Kidney (tissue), 14 donors: Measurements from ENCODE around the gene KIF26B. TPM values are rescaled to one million over a fixed set of nuclear protein-coding genes. Genes with fewer than 3 reads are reported as not detected.

Experiments used
- DNase-seq, 5 donors: peaks; one replicate each; pipeline ENCODE4 v3.0.0-alpha.2; 2013 to 2020
- FAIRE-seq: peaks from 2 replicates; lab custom pipeline; 2012; peaks lifted over from hg19 to GRCh38; lab: Jason Lieb, UNC
- H3K27ac ChIP-seq, 2 donors: one replicate each; pipeline ENCODE4 v1.7.0; 2013; ENCODE audit warnings: low read depth in 2 of 2, low read length in 2 of 2, inconsistent platforms in 1 of 2
- H3K27me3 ChIP-seq: one replicate; pipeline ENCODE4 v1.7.1; 2013; ENCODE audit warnings: low read length, inconsistent platforms; ENCODE audit not compliant: control insufficient read depth, insufficient read depth
- H3K36me3 ChIP-seq, 3 donors: one replicate each; pipeline versions ENCODE4 v1.7.0 to v1.7.1; 2013; ENCODE audit warnings: low read length in 3 of 3, control low read depth in 1 of 3, inconsistent platforms in 1 of 3; ENCODE audit not compliant: insufficient read depth in 3 of 3, control insufficient read depth in 2 of 3
- H3K4me1 ChIP-seq, 3 donors: one replicate each; pipeline versions ENCODE4 v1.7.0 to v1.7.1; 2013; ENCODE audit warnings: low read length in 3 of 3, inconsistent platforms in 1 of 3, low read depth in 1 of 3; ENCODE audit not compliant: control insufficient read depth in 2 of 3, insufficient read depth in 2 of 3
- H3K4me3 ChIP-seq, 3 donors: one replicate each; pipeline versions ENCODE4 v1.7.0 to v1.8.1; 2013; ENCODE audit warnings: low read length in 3 of 3, control low read depth in 1 of 3, inconsistent platforms in 1 of 3
- H3K9ac ChIP-seq, 3 donors: one replicate each; pipeline versions ENCODE4 v1.7.0 to v1.7.1; 2013; ENCODE audit warnings: low read length in 3 of 3, control low read depth in 1 of 3, inconsistent platforms in 1 of 3
- H3K9me3 ChIP-seq, 3 donors: one replicate each; pipeline versions ENCODE4 v1.7.0 to v1.7.1; 2013; ENCODE audit warnings: low read length in 3 of 3, control low read depth in 1 of 3, inconsistent platforms in 1 of 3; ENCODE audit not compliant: control insufficient read depth in 2 of 3, insufficient read depth in 1 of 3
- CTCF ChIP-seq: IDR thresholded peaks from 3 replicates; pipeline ENCODE4 v1.5.1; 2012; ENCODE audit warnings: mild to moderate bottlenecking, moderate library complexity, borderline replicate concordance; ENCODE audit not compliant: insufficient read depth; ENCODE audit errors: extremely low read depth
- intact Hi-C: fragments of 100-400 bp; cut with DNase I; formaldehyde crosslinking; loops from one replicate; pipeline ENCODE4 v1.11.1; 2022
- polyA plus RNA-seq: library from polyadenylated mRNA; stranded (reverse); fragments of 350-450 nt; fragmentation: Illumina TruSeq; extraction: RNeasy Lipid Tissue Mini Kit (QIAGEN cat#74804); gene quantifications from one replicate; pipeline ENCODE4 v1.2.3, GENCODE V29; 2014; ENCODE audit warnings: low read depth, low replicate concordance; ENCODE audit not compliant: insufficient read depth
- total RNA-seq: library from RNA; stranded (reverse); fragmentation: NEBNext Ultra II Directional; extraction: Animal tissue kit (Norgen Biotek cat#: 25700); gene quantifications from one replicate; pipeline ENCODE4 v1.2.1, GENCODE V29; 2021
- donor health status: control.
- donor health status: control.
- donor health status: control.
- donor health status: control.
- donor health status: control.
- donor health status: DM: yes; HTN: yes; CAD: no.
- donor health status: Normal renal cell carcinoma (clear cell type).

KIF26B gene
- total and polyA plus RNA-seq, 2 donors from 2014 or later = 0.52 to 10.7 TPM

- intact Hi-C loops = no loop called here
- no peak for FAIRE-seq
- DNase-seq = no peak
Observed at GRCh38 chr1:245475961-245476516, 321.3 kb downstream of the KIF26B start.

GRCh38 chr1:245477941-245478340 is 323.2 kb downstream of the KIF26B start:
- FAIRE-seq = no peak
- H3K9ac ChIP-seq = no peak overlapping the region
- no peak for DNase-seq
- no peak overlapping the region for H3K4me3 ChIP-seq
- no peaks in the 10 kb centered on the region for H3K27me3 ChIP-seq
- H3K27ac ChIP-seq = no peak overlapping the region
- H3K4me1 ChIP-seq = no peaks in the 10 kb centered on the region
- H3K36me3 ChIP-seq = no peaks in the 10 kb centered on the region
- no peak for TF ChIP-seq CTCF
- H3K9me3 ChIP-seq = no peaks in the 10 kb centered on the region
- intact Hi-C loops = no loop called here

More at GRCh38 chr1:245475961-245476516, 321.3 kb downstream of the KIF26B start:
- no peaks in the 10 kb centered on the region for H3K9me3 ChIP-seq
- no peaks in the 10 kb centered on the region for H3K36me3 ChIP-seq
- H3K4me3 ChIP-seq = no peak overlapping the region
- no peak for TF ChIP-seq CTCF
- H3K27me3 ChIP-seq = no peaks in the 10 kb centered on the region
- H3K27ac ChIP-seq = no peak overlapping the region
- no peaks in the 10 kb centered on the region for H3K4me1 ChIP-seq
- no peak overlapping the region for H3K9ac ChIP-seq

GRCh38 chr1:245480393-245481120 is 325.8 kb downstream of the KIF26B start:
- FAIRE-seq (no peak), DNase-seq (no peak)
- no peaks in the 10 kb centered on the region for H3K27me3 ChIP-seq
- H3K9me3 ChIP-seq = no peaks in the 10 kb centered on the region
- no peaks in the 10 kb centered on the region for H3K4me1 ChIP-seq
- no peak overlapping the region for H3K4me3 ChIP-seq
- TF ChIP-seq CTCF = no peak
- H3K27ac ChIP-seq = no peak overlapping the region
- H3K9ac ChIP-seq = no peak overlapping the region
- intact Hi-C loops = no loop called here
- no peaks in the 10 kb centered on the region for H3K36me3 ChIP-seq
